T-helper 1 cell (primary cell): Measurements from ENCODE around the gene HLA-B.
A peak's percentile ranks its signal among the peaks of the same experiment; 100 is the strongest.

ENCODE experiments used
- DNase-seq, 5 donors: peaks; one replicate each; pipeline ENCODE4 v3.0.0-alpha.2; 2012 to 2020

HLA-B gene

DNA sequence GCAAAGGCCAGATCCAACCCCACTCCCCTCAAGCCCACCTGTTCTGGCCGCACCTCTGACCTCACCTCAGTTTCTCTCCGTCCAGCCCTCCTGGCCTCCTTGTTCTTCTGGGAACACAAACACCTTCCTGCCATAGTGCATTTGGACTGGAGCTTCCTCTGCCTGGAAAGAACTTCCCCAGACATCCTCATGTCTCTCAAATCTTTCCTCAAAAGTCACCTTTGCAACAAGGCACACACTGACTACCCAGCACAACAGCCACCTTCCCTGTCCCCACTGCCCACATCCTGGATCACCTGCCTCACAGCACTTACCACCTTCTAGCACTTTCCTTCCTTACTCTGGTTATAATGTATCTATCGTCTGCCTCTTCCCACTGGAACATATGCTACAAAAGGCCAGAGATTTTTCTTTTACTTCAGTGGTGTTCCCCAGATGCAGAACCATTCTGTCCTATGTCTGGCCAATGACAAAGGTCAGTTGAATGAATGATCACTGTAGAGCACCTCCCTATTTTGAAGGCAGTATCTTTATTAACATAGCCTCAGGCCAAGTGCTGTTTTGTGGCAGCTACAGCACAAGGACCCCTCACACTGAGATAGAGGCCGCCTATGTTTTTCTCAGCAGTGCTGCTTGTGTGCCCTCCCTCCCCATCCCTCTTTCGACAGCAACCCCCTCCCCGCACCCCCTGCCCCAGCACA is 4.1 kb downstream of the HLA-B start:
- peak in 2 of 5 donors; percentile 32 to 43 for DNase-seq

DNA sequence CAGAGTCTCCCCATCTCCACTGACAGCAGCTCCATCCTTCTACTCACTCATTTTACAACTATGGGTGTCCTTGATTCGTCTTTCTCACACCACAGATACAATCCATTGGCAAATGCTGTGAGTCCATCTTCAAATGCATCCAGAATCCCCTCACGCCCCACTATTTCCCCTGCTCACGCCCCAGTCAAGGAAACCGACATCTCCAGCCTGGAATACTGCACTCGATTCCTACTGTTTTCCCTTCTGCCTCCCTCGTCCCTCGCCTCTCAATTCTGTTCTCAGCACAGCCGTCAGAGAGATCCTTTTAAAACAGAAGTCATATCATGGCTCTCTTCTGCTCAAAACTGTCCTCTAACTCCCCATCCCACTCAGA is 4.7 kb downstream of the HLA-B start:
- peak in 2 of 5 donors; percentile 18 to 26 for DNase-seq

DNA sequence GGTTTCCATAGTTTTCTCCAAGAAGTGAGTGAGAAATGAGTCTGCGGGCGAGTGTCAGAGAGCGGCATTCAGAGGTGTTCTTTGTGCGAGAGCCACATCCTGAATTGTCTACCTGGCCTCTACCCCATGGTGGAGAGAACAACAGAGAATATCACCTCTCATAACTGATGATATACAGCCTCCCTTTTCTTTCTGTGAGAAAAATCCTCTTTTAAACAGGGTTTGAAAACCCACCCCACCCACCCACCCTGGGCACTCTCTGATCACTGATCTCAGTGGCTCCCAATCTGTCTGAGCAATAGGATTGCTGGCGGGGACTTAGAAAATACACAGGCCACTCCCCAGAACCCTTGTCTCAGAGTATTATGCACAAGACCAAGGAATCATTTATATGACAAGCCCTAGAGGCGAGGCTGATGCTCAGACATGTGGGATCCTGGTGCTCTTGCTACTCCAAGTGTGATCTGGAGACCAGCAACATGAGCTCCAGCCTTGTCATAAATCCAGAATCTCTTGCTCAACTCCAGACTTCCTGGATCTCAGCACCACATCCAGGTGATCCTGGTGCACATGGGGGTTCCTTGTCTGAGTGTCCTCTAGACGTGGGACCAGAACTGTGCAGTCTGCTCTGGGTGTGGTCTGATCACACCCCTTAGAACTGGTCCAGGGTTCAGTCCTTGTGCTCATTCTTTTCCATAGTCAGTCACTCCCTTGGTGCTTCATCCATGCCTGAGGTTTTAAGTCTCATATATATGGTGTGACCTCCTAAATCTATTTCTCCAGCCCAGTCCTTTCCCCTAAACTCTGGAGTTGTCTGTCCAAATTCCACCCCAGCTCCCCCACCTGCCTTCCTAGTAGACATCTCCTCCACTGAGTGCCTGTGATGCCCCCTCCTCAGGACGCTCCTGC is 5.3 kb downstream of the HLA-B start:
- DNase-seq: peak in 2 of 5 donors; percentile 21 to 33

DNA sequence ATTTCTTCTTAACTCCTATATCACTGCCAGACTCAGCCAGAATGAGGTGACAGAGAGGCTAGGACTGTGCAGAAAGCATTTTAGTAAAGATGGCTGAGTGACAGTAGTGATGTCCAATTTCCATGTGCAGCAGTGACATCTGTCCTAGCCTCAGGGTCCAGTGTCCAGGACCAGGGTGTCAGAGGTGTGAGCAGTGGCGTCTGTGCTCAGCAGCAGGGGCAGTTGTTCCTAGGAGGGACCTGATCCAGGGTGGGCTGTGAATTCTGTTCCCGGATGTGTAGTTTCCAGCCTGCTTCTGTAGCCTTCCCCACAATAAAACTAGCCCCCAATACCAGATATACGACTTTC is 6.0 kb downstream of the HLA-B start:
- DNase-seq: no peak

DNA sequence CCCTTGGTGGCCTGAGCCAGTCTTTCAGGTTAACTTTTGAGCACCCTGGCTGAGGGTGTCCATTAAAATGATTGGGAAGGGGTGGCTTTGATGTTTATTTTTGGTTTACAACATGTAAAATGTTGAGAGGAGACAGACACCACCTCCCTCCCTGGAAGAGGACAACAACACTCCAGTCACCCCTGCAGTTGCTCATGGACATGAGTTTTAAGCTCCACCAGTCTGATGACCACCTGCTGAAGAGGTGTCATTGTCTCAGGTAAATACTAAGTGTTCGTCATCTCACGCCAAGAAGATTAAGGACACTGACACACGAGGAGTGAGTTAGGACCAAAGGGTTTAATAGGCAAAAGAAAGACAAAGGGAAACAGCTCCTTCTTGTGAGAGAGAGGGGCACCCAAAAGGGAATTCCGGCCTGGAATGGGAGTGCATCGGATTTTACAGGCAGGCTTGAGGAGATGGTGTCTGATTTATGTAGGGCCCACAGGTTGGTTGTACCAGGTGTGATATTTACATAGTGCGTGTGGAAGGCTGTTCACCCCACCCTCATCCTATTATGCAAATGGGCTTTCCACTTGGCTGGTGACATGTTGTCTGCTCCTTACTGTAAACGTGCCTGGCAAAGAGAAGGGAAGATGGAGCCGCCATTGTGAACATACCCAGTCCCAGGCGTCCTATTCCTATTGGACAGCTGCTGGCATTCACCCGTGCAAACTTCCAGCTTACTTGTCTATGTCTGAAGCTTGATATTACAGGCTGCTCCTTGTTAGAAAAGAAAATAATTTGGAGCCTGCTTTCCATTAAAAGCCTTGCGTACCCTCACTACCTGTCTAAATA is 6.6 kb downstream of the HLA-B start:
- no peak for DNase-seq

DNA sequence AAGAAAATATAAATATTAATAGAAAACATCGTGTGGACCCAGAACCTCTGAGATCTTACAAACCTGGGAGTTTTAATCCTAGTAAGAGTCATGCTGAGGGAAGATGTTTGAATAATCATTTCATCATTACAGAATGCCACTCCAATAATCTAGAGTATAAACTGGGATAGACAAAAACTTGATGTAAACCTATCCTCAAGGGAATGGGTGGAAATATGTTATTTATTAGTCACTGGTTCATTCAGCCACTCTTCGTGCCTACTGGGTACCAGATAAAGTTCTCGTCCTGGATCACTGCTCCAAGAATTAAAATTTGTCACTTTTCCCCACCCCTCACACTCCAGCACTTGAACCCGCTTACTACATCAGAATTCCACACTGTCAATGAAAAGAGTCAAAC is 7.7 kb downstream of the HLA-B start:
- DNase-seq: no peak

DNA sequence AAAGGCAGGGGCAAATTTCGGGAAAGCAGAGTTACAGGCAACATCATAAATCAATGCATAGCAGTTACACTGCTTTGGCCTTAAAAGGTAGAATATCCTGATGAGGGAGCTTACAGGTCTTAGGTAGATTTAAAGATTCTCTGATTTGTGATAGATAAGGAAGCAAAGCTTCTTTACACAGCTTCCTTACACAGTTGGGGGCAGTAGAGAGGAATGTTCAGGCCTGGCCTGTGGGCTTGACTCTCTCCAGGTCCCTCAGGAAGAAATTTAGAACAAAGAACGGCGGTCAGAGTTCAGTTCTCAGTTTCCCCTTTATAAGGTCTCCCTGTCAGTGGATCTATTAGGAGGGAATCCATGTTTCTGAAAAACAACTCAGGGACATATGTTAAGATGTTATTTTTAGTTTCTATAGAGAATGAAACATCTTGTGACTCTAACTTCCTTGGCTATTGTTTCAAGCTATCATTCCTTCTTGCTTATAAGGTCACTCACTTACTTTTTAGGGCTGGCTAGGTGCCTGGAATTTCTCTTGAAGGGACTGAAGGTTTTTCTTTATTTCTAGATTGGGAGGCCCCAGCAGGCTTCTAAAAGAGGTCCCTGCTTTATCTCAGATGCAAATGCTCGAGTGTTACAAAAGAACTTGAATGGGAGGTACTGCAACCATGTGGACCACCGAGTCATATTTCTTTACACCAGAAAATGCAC is 11.8 kb downstream of the HLA-B start:
- DNase-seq: no peak

DNA sequence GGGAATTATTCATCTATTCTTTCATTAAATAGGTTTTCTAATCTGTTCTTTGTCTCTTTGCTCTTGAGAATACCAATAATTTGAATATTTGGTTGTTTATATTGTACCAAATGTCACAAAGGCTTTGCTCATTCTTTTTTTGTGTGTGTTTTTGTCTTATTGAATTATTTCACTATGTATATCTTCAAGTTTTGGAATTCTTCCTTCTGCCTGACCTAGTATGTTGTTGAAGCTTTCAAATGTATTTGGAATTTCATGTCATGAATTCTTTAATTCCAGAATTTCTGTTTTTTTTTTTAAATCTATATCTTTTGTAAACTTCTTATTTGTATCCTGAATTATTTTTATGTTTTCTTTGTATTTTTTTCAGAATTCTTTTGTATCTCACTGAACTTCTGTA is 16.8 kb downstream of the HLA-B start:
- no peak for DNase-seq

DNA sequence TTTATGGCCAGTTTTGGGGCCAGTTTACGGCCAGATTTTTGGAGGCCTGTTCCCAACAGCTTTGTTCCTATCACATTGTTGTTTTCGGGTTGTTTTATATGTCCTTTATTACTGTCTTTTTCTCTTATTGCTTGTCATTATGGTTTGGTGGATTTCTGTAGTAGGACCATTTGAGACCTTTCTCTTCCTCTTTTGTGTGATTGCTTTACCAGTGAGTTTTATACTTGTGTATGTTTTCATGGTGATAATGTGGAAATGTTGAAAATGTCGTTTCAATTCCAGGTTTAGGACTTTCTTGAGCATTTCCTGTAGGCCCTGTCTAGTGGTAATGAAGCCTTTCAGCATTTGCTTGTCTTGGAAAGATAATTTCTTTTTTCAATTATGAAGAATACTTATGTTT is 17.8 kb downstream of the HLA-B start:
- no peak for DNase-seq

DNA sequence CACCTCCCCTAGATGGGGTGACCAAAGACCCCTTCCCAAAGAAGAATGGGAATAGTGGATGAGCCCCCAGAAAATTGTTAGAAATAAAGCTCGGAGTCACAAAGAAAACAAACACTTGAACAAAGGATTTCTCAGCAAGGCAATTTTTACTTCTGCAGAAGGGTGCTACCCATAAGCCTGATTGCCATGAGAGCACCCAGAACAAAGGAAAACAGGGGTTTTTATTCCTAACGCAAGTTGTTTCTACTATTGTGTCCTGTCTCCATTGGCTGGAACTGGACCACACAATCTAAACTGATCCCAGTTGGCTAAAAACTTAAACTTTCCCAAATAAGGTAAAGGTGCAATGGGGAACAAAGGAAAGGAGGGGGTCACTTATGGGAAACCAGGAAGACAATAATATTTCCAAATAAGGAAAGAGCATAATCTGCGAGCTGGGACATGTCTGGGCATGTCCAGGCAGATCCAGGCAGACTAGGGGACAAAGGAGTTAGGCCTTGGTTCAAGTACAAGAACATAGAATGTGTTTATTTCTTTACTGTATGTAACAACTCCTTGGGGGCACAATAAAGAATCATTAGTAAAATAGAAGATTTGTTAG is 20.0 kb downstream of the HLA-B start:
- no peak for DNase-seq

DNA sequence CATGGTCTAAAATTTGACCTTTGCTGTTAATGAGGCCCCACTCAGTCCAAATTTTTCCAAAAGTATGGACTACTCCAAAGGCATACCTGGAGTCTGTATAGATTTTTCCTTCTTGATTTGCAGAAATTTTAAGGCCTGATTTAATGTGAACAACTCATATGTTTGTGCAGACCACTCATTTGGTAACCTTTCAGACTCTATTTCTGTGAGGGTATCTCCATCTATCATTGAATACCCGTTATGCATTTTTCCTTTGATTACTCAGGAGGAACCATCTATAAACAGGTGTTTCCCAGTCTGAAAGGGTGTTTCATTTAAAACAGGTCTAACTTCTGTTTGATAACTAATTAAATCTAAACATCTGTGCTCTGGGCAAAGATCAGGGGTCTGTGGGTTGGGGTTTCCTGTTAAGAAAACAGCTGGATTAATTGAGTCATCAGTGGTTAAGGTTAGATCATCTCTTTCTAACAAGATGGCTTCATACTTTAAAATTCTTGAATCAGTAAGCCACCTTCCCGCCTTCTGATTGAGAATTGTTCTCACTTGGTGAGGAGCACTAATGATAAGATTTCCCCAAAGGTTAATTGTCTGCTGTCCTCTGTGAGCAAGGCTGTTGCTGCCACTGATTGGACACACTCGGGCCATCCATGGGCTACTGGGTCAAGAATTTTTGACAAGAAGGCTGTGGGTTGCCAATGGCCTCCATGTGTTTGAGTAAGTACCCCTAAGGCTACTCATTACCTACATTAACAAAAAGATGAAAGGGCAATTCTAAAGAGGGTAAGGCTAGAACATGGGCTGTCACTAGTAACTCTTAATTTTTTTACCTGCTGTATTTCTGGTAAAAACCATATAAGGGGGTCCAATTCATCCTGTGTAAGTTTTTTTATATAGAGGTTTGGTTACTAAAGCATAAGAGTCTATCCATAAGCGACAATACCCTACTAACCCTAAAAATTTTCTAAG is 24.1 kb downstream of the HLA-B start:
- DNase-seq: peak in 3 of 5 donors; percentile 35 to 59 (median 44)

DNA sequence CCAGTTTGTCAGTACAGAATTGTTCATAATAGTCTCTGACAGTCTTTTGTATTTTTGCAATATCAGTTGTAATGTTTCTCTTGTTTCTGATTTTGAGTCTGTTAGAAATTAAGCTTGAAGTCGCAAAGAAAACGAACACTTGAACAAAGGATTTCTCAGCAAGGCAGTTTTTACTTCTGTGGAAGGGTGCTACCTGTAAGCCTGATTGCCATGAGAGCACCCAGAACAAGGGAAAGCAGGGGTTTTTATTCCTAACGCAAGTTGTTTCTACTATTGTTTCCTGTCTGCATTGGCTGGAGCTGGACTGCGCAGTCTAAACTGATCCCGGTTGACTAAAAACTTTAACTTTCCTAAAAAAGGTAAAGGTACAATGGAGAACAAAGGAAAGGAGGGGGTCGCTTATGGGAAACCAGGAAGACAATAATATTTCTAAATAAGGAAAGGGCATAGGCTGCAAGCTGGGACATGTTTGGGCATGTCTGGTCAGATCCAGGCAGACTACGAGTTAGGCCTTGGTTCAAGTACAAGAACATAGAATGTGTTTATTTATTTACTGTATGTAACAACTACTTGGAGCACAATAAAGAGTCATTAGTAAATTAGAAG is 28.5 kb downstream of the HLA-B start:
- no peak for DNase-seq

DNA sequence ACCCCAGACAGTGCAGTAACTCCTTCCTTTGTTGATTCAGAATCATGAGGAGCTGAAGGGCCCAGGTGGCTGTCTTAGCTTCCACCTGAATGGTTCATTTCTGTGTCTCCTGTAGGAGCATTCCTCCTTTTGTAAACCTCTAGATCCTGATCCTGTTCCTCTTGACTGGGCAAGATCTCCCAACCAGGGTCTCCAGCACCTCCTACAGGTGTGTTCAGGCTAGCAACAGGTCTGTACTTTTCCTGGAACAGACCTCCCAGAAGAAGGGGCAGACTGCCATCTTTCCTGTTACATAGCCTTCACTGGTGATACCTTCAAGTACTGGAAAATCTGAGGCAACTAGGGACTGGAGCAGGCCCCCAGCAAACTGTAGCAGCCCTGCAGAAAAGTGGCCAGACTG is 35.2 kb downstream of the HLA-B start:
- no peak for DNase-seq

DNA sequence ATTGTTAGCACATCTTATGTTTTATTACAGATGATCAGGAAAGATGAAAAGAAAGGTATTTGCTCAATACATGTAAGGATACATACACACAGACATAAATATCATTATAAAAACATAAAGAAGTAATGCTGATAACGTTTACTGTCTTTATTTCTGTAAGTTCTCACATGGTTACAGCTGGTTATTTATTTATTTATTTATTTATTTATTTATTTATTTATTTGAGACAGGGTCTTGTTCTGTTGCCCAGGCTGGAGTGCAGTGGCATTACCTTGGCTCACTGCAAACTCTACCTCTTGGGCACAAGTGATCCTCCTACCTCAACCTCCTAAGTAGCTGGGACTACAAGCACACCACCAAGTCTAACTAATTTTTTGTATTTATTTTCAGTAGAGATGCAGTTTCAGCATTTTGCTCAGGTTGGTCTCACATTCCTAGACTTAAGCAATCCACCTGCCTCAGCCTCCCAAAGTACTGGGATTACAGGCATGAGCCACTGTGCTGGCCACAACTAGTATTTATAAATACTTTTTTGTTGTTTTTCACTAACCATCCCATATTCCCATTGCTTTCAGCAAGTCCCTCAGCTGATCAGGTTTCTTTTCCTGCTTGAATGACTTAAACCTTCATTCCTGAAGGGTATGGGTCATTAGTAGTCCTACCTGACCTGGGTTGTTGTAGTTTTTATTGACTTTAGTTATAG is 35.8 kb downstream of the HLA-B start:
- DNase-seq: no peak

DNA sequence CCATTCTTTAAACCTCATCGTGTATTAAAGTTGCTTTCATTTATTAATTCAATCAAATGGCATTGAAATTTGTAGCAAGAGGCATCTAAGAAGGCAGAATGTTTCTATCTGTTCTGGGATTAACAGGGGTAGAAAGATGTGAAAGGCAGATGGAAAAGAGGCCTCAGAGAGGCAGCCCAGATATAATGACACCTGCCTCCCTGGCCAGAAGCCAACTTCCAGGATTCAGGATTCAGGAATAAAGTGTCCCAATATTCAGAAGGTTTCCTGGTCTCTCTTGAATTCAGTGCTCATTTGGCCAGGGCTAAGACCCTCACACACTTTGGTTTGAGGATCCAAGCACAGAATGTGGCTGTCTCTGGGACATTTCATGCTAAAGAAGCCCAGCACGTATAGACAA is 39.9 kb downstream of the HLA-B start:
- no peak for DNase-seq

DNA sequence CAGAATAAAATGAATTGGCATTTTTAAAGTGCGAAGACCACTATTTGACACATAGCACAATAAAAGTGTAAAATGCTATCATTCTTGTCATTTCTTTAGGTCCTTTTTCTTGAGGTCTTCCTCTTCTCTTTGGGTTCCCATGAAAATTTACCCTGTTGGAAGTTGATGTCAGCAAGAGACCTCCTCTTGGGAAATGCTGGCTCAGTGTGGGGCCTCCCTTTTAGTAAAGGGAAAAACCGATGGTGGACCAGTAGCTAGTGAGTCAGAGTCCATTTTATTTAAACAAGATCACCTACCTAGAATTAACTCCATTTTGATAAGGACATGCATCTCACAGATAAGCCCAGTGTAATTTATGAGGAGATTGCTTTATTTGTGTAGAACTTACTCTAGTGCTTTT is 47.3 kb downstream of the HLA-B start:
- DNase-seq: no peak

DNA sequence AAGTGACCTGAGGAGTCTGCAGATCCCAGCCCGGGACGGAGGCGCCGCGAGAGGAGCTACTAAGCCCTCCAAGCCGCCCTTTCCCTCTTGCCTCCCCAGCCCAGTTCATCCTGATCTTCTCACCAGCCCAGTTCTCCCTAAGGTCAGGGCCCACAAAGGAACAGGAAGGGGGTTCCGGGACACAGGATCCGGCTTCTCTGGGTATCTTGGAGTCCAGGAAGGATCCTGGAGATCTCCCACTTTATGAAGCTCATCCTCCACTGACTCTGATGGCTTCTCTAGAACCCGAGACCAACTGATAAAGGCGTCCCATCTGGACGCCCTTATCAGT is 48.2 kb downstream of the HLA-B start:
- no peak for DNase-seq

DNA sequence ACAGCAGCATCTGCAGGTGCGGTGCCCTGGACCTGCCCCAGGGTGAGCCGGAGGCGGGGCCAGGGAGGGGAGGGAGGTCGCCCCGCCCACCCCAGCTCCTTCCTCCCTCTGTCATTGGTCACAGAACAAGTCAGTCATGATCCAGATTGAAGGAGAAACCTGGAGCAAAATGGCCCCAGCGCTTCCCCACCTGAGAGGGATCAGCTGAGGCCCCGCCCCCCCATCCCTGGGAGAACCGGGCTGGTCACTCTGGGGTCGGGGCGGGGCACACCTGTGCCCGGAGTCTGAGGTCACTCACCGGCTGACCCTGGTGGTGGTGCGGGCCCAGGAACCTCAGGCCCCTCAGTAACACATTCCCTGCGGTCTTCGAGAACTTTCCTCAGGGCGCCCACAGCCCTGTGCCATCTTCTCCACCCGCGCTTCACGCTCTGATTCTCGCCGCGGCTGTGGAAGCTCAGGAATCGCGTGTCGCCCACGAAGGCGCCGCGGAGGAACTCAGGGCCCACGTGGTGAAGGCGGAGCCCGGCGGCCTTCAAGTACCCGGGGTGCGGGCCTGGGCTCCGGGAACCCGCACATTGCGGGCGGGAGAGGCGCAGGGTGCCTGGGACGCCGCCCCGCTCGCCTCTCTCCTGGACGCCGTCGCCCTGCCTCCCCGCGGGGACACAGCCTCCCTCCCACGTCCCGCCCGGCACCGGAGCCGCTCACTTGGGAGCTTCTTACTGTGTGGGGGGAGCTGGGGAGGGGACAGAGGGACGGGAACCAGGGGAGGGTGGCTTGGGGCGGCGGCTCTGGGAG is 48.7 kb downstream of the HLA-B start:
- DNase-seq: peak; percentile 25 to 67 (median 50)

DNA sequence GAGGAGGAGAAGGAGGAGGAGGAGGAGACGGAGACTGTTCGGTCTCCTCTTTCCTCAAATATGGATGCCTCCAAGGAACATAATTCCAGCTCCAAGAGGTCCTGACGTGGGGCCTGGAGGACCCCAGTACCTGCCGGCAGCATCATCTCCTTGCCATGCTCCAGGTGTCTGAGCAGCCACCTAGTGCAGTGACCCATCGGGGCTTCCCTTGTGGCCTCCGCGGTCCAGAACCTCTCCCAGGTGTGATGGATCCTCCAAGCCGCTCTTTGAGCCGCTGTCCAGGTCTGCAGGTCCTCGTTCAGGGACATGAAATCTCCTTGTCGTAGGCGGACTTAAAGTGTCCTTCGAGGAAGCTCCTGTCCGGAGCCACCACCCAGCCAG is 49.3 kb downstream of the HLA-B start:
- no peak for DNase-seq
